SK-N-MC (cell line): ENCODE results near the gene KLHL29.

Experiments used
- EZH2 ChIP-seq: fragments of 200-600 bp; sonication (generic); IDR thresholded peaks from one replicate; pipeline ENCODE4 v1.6.1; 2017; ENCODE audit warnings: antibody characterized with exemption
- FOXP2 ChIP-seq: optimal IDR thresholded peaks from 2 replicates; pipeline ENCODE3; 2011; ENCODE audit warnings: mild to moderate bottlenecking, moderate library complexity; ENCODE audit not compliant: insufficient read depth; ENCODE audit errors: extremely low read length, control extremely low read depth
- POLR2AphosphoS5 ChIP-seq: IDR thresholded peaks from 2 replicates; pipeline ENCODE4 v1.6.1; 2012; ENCODE audit warnings: mild to moderate bottlenecking, low read depth, low read length, borderline replicate concordance

DNA sequence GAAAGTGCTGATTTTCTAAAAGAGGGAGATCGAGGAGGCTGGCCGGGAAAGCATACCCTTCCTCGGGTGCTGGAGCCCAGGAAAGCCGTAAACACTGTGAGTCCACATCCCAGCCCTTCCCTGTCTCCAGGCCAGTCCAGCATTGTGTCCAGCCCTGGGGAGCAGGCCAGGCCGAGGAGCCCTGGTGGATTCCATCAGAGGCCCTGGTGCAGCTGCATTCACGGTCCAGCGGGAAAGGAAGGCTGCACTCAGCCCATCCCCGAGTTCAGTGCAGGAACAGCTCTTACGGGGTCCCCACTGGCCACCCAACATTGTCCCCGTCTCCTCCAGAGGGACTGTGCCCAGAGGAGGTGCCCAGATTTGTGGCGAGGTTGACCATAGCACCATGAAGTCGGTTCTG, 218.6 kb downstream of the KLHL29 start:
- TF ChIP-seq POLR2AphosphoS5 (no peak), EZH2 (no peak), FOXP2 (no peak)
